Fibroblast of the aortic adventitia (primary cell): ENCODE measurements around the gene KCNK15. TPM values are rescaled to one million over a fixed set of nuclear protein-coding genes. Genes with fewer than 3 reads are reported as not detected.
A peak's percentile ranks its signal among the peaks of the same experiment; 100 is the strongest.

Experiments used
- DNase-seq: peaks from one replicate; pipeline ENCODE4 v3.0.0-alpha.2; 2010; ENCODE audit warnings: low read depth
- H3K4me3 ChIP-seq: 2 replicates; pipeline ENCODE4 v1.5.1; 2011; ENCODE audit warnings: low read depth, mild to moderate bottlenecking, control low read depth, low read length, moderate library complexity
- CTCF ChIP-seq: IDR thresholded peaks from 2 replicates; pipeline ENCODE4 v1.5.1; 2011; ENCODE audit warnings: mild to moderate bottlenecking, low read length, control low read depth, inconsistent platforms; ENCODE audit not compliant: insufficient read depth
- total RNA-seq: library from RNA; depleted of rRNA; stranded (reverse); fragments of >200 nt; gene quantifications from 2 replicates; pipeline ENCODE4 v1.2.3, GENCODE V29; 2012; ENCODE audit warnings: low replicate concordance

The KCNK15 gene
- total RNA-seq, 1 donor, result 8.5 TPM

GRCh38 chr20:44734938-44735337, 10.7 kb upstream of the KCNK15 start:
- DNase-seq, result peak; percentile 79
- no peak overlapping the region for H3K4me3 ChIP-seq
- TF ChIP-seq CTCF, result peak; percentile 36

- DNase-seq, result no peak
- no peak overlapping the region for H3K4me3 ChIP-seq
- TF ChIP-seq CTCF, result no peak
These were observed 9.9 kb upstream of the KCNK15 start for GRCh38 chr20:44735816-44736169.

- peak; percentile 85 for DNase-seq
- H3K4me3 ChIP-seq, result no peak overlapping the region
- TF ChIP-seq CTCF, result no peak
These were observed 9.3 kb upstream of the KCNK15 start for GRCh38 chr20:44736170-44737021.

GRCh38 chr20:44737116-44737515, 8.5 kb upstream of the KCNK15 start:
- no peak overlapping the region for H3K4me3 ChIP-seq
- DNase-seq, result no peak
- TF ChIP-seq CTCF, result no peak

GRCh38 chr20:44738813-44739477, 6.7 kb upstream of the KCNK15 start:
- DNase-seq, result peak; percentile 93
- H3K4me3 ChIP-seq, result peak overlapping the region; percentile 15
- no peak for TF ChIP-seq CTCF

GRCh38 chr20:44739942-44740341, 5.7 kb upstream of the KCNK15 start:
- no peak for DNase-seq
- no peak for TF ChIP-seq CTCF

More at GRCh38 chr20:44739942-44740341, 5.7 kb upstream of the KCNK15 start:
- no peak overlapping the region for H3K4me3 ChIP-seq
